CD14-positive monocyte (primary cell): ENCODE measurements around the gene CASQ1. TPM values are rescaled to one million over a fixed set of nuclear protein-coding genes. Genes with fewer than 3 reads are reported as not detected.

Experiments used
- DNase-seq, 3 donors: peaks; one replicate each; pipeline ENCODE4 v3.0.0-alpha.2; 2011 to 2022
- H2AFZ ChIP-seq: 2 replicates; pipeline ENCODE4 v1.6.0; 2012; ENCODE audit warnings: mild to moderate bottlenecking, low read depth, low read length, inconsistent platforms; ENCODE audit not compliant: insufficient read depth, poor library complexity, severe bottlenecking
- H3K27ac ChIP-seq, 2 donors: 1 replicate in 1 of 2; 2 replicates in 1 of 2; pipeline ENCODE4 v1.5.1; 2012 to 2013; ENCODE audit warnings: low read length in 2 of 2, control low read depth in 1 of 2, inconsistent platforms in 1 of 2, low read depth in 1 of 2, mild to moderate bottlenecking in 1 of 2
- H3K27me3 ChIP-seq, 2 donors: one replicate each; pipeline versions ENCODE4 v1.6.0 to v1.6.1; 2011 to 2013; ENCODE audit warnings: low read length in 2 of 2; ENCODE audit not compliant: control insufficient read depth in 2 of 2, insufficient read depth in 2 of 2
- H3K36me3 ChIP-seq, 2 donors: replicated peaks in 1 of 2; 1 replicate in 1 of 2; 2 replicates in 1 of 2; pipeline versions ENCODE4 v1.5.1 to v1.6.1; 2012 to 2013; ENCODE audit warnings: low read length in 2 of 2, control low read depth in 1 of 2, inconsistent platforms in 1 of 2, mild to moderate bottlenecking in 1 of 2; ENCODE audit not compliant: insufficient read depth in 2 of 2, control insufficient read depth in 1 of 2
- H3K4me1 ChIP-seq, 2 donors: 1 replicate in 1 of 2; 2 replicates in 1 of 2; pipeline versions ENCODE4 v1.5.1 to v1.6.1; 2012 to 2013; ENCODE audit warnings: low read length in 2 of 2, control low read depth in 1 of 2, inconsistent platforms in 1 of 2, mild to moderate bottlenecking in 1 of 2, moderate library complexity in 1 of 2; ENCODE audit not compliant: insufficient read depth in 2 of 2, control insufficient read depth in 1 of 2
- H3K4me2 ChIP-seq: replicated peaks from 2 replicates; pipeline ENCODE3; 2012; ENCODE audit warnings: low read length, moderate library complexity, mild to moderate bottlenecking; ENCODE audit not compliant: poor library complexity, severe bottlenecking; ENCODE audit errors: extremely low read depth
- H3K4me3 ChIP-seq, 3 experiments: fragments of 200-600 bp in 1 of 3; sonication (generic) in 1 of 3; replicated peaks in 1 of 3; 1 replicate in 2 of 3; 2 replicates in 1 of 3; pipeline ENCODE4 v1.5.1; 2011 to 2013; ENCODE audit warnings: low read length in 3 of 3, mild to moderate bottlenecking in 3 of 3, control low read depth in 2 of 3, low read depth in 2 of 3, inconsistent platforms in 1 of 3, moderate library complexity in 1 of 3
- H3K79me2 ChIP-seq: 2 replicates; pipeline ENCODE4 v1.6.0; 2012; ENCODE audit warnings: mild to moderate bottlenecking, control low read depth, inconsistent platforms, low read length, moderate library complexity; ENCODE audit not compliant: insufficient read depth
- H3K9ac ChIP-seq: 2 replicates; pipeline ENCODE4 v1.6.0; 2017; ENCODE audit warnings: low read length, mild to moderate bottlenecking; ENCODE audit not compliant: insufficient read depth, poor library complexity, severe bottlenecking
- H3K9me3 ChIP-seq, 2 donors: replicated peaks in 1 of 2; 1 replicate in 1 of 2; 2 replicates in 1 of 2; pipeline versions ENCODE4 v1.5.1 to v1.6.1; 2012 to 2013; ENCODE audit warnings: low read length in 2 of 2, control low read depth in 1 of 2; ENCODE audit not compliant: control insufficient read depth in 1 of 2, insufficient read depth in 1 of 2
- H4K20me1 ChIP-seq: 2 replicates; pipeline ENCODE4 v1.6.0; 2012; ENCODE audit warnings: mild to moderate bottlenecking, low read length, control low read depth, moderate library complexity; ENCODE audit not compliant: insufficient read depth
- H3K27ac Mint-ChIP-seq, 7 donors: one replicate each; pipeline ENCODE4 v1.8.0; 2020; ENCODE audit warnings: mild to moderate bottlenecking in 7 of 7, mixed read lengths in 7 of 7, moderate library complexity in 6 of 7, inconsistent platforms in 2 of 7
- H3K27me3 Mint-ChIP-seq, 3 donors: one replicate each; pipeline ENCODE4 v1.8.0; 2021 to 2022; ENCODE audit warnings: low read depth in 3 of 3, mild to moderate bottlenecking in 3 of 3, mixed read lengths in 3 of 3, moderate library complexity in 3 of 3, inconsistent platforms in 1 of 3
- H3K36me3 Mint-ChIP-seq, 2 donors: one replicate each; pipeline ENCODE4 v1.8.0; 2020; ENCODE audit warnings: mixed read lengths in 2 of 2, inconsistent platforms in 1 of 2, mild to moderate bottlenecking in 1 of 2
- H3K4me1 Mint-ChIP-seq: one replicate; pipeline ENCODE4 v1.8.0; 2020; ENCODE audit warnings: mild to moderate bottlenecking, mixed read lengths
- H3K4me3 Mint-ChIP-seq, 2 donors: one replicate each; pipeline ENCODE4 v1.8.0; 2020; ENCODE audit warnings: mild to moderate bottlenecking in 2 of 2, mixed read lengths in 2 of 2, moderate library complexity in 1 of 2
- H3K9me3 Mint-ChIP-seq, 7 donors: one replicate each; pipeline ENCODE4 v1.8.0; 2020 to 2022; ENCODE audit warnings: mixed read lengths in 7 of 7, mild to moderate bottlenecking in 6 of 7, moderate library complexity in 6 of 7, inconsistent platforms in 2 of 7
- CTCF ChIP-seq: fragments of 200-600 bp; IDR thresholded peaks from one replicate; pipeline ENCODE4 v1.8.0; 2022; ENCODE audit warnings: antibody characterized with exemption, mild to moderate bottlenecking
- WGBS: methylation state at CpG from one replicate; pipeline ENCODE4 v1.1.5; 2013; ENCODE audit warnings: missing lambda C conversion rate; ENCODE audit not compliant: insufficient coverage; 5-methylcytosine and 5-hydroxymethylcytosine counted together
- intact Hi-C, 2 donors: fragments of 100-400 bp; cut with micrococcal nuclease; formaldehyde crosslinking; loops; one replicate each; pipeline versions ENCODE4 v1.15.0 to v1.15.1; 2023
- polyA plus RNA-seq, 3 donors: library from polyadenylated mRNA; depleted of rRNA in 1 of 3; unstranded in 2 of 3; stranded (reverse) in 1 of 3; fragments of 300-500 nt in 2 of 3; fragments of >200 nt in 1 of 3; fragmentation: Illumina TruSeq in 2 of 3; gene quantifications; 1 replicate in 2 of 3; 2 replicates in 1 of 3; pipeline ENCODE4 v1.2.3, GENCODE V29; 2012 to 2021

The CASQ1 gene
- polyA plus RNA-seq, 3 donors: 0.09 to 11.1 TPM; not detected in 1

- peaks cover 0 to 8% (median 1%) of the 10 kb centered on the region in 3 donors for H3K27me3 Mint-ChIP-seq
- Histone ChIP-seq H3K27me3 (no peaks in the 10 kb centered on the region), H3K27ac (no peak overlapping the region), H3K4me1 (peaks cover 12 to 21% of the 10 kb centered on the region in 2 donors), H3K79me2 (no peaks in the 10 kb centered on the region), H3K4me2 (no peak overlapping the region), H3K9me3 (no peaks in the 10 kb centered on the region), H4K20me1 (no peaks in the 10 kb centered on the region), H3K4me3 (no peak overlapping the region), H2AFZ (no peak overlapping the region), H3K9ac (no peak overlapping the region), H3K36me3 (no peaks in the 10 kb centered on the region)
- peak; percentile 19 to 65 (median 29) for DNase-seq
- no peak overlapping the region for H3K4me3 Mint-ChIP-seq
- H3K9me3 Mint-ChIP-seq: peaks cover 0 to 4% (median 0%) of the 10 kb centered on the region in 7 donors
- 9% methylated on average over 1 of the region's 3 CpGs for WGBS
- no peaks in the 10 kb centered on the region for H3K36me3 Mint-ChIP-seq
- peak overlapping the region in 1 of 7 donors; percentile 31 for H3K27ac Mint-ChIP-seq
- peaks cover 16% of the 10 kb centered on the region for H3K4me1 Mint-ChIP-seq
- intact Hi-C loops: no loop called here
- TF ChIP-seq CTCF: no peak
These were observed 35.6 kb upstream of the CASQ1 start for GRCh38 chr1:160154790-160155189.

GRCh38 chr1:160156361-160156760 lies 34.0 kb upstream of the CASQ1 start:
- Mint-ChIP-seq H3K4me3 (no peak overlapping the region), H3K27ac (no peak overlapping the region), H3K9me3 (peaks cover 0 to 4% (median 0%) of the 10 kb centered on the region in 7 donors), H3K27me3 (peaks cover 0 to 7% (median 1%) of the 10 kb centered on the region in 3 donors), H3K4me1 (peaks cover 19% of the 10 kb centered on the region), H3K36me3 (no peaks in the 10 kb centered on the region)
- no peak for TF ChIP-seq CTCF
- intact Hi-C loops: no loop called here
- 100% methylated on average over 1 of the region's 5 CpGs for WGBS
- no peaks in the 10 kb centered on the region for H3K9me3 ChIP-seq
- H3K4me3 ChIP-seq: no peak overlapping the region
- H3K9ac ChIP-seq: no peak overlapping the region
- no peaks in the 10 kb centered on the region for H3K27me3 ChIP-seq
- no peaks in the 10 kb centered on the region for H3K36me3 ChIP-seq
- H3K4me1 ChIP-seq: peaks cover 17 to 25% of the 10 kb centered on the region in 2 donors
- no peak overlapping the region for H3K4me2 ChIP-seq
- no peaks in the 10 kb centered on the region for H3K79me2 ChIP-seq
- DNase-seq: no peak
- no peak overlapping the region for H2AFZ ChIP-seq
- no peak overlapping the region for H3K27ac ChIP-seq
- H4K20me1 ChIP-seq: no peaks in the 10 kb centered on the region
